ENCODE data around the gene UBL4A.
"Not testable (repeated sequence)": the region's sequence is repeated elsewhere in the genome, so short reads cannot be mapped to it uniquely, and the experiment has no call there.

UBL4A gene

DNA sequence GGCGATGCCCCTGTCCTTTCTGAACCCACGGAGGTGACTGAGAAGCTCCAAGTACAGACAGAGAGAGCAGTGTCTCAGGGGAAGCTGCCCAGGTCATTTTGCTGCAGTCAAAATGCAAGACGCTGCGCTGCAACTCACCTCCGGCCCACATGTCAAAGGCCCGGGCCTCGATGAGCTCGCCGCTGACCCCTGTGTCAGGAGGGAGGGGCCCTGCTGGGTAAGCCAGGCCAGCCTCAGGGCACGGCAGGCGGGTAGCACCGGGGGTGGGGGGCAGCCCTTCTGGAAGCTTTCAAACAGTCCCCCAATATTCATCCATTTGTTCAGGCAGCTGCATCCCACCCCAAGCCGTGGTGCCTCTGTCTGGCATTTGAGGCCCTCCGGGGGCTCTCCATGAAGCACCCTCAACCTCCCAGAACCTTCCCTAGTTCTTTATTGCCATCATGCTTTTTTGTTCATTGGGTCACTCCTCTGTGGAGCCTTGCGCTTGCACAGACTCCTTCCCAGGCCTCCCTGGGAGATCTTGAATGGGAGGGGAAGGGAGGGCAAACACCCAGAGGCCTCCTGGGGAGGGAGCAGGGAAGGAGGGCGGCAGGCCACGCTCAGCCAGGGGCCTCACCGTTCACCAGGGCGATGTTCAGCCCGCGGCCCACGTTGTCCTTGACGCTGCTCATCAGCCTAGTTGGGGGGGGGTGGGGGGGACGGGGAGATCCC, 21.4 kb upstream of the UBL4A start:
- DNase-seq = no peak

GRCh38 chrX:154506483-154507332, 20.3 kb upstream of the UBL4A start:
- DNase-seq = no peak

GRCh38 chrX:154505734-154506133, 19.3 kb upstream of the UBL4A start:
- no peak for DNase-seq

- DNase-seq = no peak
Measured at GRCh38 chrX:154502989-154503388, 16.6 kb upstream of the UBL4A start.

- DNase-seq = no peak
Measured at GRCh38 chrX:154502098-154502497, 15.7 kb upstream of the UBL4A start.

DNA sequence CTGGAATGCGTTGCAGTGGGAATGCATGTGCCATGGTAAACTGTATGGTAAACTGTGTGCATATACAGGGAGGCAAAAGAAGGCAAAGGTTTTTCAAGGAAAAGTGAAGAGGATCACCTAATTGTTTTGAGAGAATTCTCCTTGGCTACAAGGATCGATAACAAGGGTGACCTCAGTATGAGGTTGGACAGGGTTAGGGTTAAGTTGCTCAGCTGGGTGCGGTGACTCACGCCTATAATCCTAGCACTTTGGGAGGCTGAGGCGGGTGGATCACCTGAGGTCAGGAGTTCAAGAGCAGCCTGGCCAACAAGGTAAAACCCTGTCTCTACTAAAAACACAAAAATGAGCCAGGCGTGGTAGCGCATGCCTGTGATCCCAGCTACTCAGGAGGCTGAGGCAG, 15.0 kb upstream of the UBL4A start:
- not testable (repeated sequence) for DNase-seq

GRCh38 chrX:154496591-154497137, 10.2 kb upstream of the UBL4A start:
- not testable (repeated sequence) for DNase-seq

- DNase-seq = no peak
Measured at GRCh38 chrX:154495472-154495922, 9.1 kb upstream of the UBL4A start.

GRCh38 chrX:154494715-154495114, 8.3 kb upstream of the UBL4A start:
- no peak for DNase-seq

DNA sequence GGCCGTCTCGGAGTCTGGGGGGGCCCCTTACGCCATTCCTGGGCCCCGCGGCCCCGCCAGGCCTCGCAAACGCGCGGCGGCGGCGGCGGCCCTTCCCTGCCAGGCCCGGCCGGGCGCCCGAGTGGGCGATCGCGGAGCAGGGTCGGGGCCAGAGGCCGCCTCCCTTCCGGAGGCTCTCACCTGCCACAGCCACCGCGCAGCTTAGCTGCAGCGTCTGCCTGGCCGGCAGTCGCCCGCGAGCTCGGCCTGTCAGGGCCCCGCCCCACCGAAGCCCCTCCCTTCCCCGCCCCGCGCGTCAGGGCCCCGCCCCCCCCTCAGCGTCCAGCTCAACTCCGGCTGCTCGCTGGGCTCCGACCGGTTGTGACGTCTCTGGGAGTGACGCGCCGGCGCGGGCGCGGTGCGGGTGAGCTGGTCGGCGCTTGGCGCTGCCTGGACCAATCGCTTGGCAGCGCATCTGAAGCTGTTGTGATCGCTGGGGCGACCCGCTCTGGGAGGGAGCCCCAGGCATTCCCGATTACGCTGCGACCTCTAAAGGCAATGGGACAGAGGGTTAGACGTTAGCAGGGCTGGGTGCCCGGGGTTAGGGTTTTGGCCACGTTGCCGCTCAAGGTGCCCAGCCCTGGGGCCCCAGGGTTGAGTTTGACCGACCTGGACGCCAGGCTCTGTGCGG, 4.1 kb upstream of the UBL4A start, which contains the start of gene SLC10A3:
TSS of gene SLC10A3 (minus strand) at position 216 of the 670 bp plus-strand sequence. CDS start 1,689 bp downstream, outside the sequence.
- peak; percentile 89 for DNase-seq

GRCh38 chrX:154490021-154490413, 3.6 kb upstream of the UBL4A start:
- DNase-seq = peak; percentile 30

DNA sequence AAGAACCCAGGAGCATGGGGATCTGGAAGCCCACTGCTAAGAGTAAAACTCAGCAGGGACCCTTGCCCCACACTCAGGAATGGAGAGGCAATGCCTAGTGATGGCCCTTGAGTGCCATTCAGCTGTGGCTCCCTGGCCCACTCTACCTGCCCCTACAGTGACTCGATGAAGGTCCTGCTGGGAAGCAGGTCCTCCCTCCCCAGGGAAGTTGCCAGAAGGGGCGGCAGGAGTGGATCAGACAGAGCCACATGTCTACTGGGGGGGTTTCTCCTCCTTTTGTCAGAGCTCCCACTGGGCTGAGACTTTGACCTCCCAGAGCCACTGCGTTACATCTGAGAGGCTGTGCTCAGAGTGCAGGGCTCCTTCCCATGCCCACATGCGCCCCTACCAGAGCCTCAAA, 2.8 kb upstream of the UBL4A start:
- DNase-seq = no peak

DNA sequence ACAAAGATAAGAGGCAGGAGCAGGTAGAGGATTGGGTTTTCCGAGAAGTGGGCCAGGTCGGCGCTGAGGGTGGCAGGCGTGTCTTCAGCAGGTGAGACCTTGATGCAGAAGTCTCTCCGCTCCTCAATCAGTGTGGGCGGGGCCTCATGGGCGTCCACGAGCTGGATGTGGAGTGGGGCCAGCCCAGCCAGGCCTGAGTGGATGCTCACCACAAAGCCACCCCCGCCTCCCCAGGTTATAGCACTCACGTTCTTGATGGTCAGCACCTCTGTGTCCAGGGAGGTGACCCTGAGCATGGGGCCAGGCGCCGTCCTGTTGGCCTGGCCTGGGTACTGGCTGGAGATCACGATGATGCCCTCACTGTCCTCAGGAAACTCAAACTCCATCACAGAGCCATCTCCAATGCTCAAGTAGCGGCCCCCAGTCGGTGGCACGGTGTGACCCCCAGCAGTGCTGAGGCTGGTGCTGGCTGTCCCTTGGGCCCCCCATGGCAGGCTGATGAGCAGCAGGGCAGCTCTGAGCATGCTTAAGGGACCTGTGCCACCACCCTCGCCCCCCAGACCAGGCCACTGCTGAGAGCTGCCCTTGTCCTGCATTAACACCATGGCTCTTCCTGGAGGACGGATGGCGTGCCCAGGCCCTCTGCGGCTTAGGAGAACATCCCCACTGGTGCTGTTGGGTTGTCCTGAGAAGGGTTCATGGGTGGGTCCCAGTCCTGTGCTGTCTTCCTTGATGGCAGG, 2.1 kb upstream of the UBL4A start:
- no peak for DNase-seq

GRCh38 chrX:154487518-154488290, 1.3 kb upstream of the UBL4A start:
- DNase-seq = no peak

DNA sequence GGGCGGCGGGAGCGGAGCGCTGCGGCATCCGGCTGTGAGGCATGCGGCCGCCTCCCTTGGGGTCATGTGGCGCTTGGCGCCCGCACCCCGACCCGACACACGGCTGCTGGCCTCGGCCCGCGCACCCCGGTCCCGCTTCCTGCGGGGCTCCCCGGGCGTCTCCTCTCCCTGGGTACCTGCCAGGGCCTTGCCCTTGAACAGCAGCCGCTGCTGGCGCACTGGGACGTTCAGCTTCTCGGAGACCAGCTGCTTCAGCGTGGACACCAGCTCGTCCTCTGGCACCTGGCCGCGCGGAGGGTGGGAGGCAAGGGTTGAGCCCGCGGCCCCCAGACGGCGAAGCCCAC, 391 bp downstream of the UBL4A start:
- no peak for DNase-seq

GRCh38 chrX:154485150-154486051, 1.0 kb downstream of the UBL4A start:
- no peak for DNase-seq

GRCh38 chrX:154484255-154485149, 1.9 kb downstream of the UBL4A start:
- DNase-seq = no peak

GRCh38 chrX:154483325-154483724, 3.1 kb downstream of the UBL4A start:
- no peak for DNase-seq

DNA sequence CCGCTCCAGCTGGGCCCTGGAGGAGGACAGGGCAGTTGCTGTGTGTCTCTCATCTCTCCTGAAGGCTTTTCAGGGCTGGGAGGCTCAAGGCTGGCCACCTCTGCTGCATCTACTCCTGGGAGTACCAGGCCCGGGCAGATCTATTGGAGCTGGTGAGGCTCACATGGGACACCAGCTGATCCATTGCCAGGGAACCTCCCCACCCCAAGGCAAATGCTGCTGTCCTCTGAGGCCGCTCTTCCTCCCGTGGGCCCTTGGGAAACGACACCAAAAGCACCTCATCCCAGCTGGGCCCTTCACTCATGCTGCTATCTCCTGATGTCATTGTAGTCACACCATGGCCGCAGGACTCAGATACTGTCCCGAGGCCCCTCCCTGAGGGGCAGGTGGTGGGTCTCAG, 3.6 kb downstream of the UBL4A start:
- no peak for DNase-seq

Measured in NCI-H226 (cell line).